ENCODE data around the gene PALLD. TPM values are rescaled to one million over a fixed set of nuclear protein-coding genes. Genes with fewer than 3 reads are reported as not detected.

PALLD gene
- total RNA-seq, 1 experiment from 2014 or later, result 27.6 TPM

DNA sequence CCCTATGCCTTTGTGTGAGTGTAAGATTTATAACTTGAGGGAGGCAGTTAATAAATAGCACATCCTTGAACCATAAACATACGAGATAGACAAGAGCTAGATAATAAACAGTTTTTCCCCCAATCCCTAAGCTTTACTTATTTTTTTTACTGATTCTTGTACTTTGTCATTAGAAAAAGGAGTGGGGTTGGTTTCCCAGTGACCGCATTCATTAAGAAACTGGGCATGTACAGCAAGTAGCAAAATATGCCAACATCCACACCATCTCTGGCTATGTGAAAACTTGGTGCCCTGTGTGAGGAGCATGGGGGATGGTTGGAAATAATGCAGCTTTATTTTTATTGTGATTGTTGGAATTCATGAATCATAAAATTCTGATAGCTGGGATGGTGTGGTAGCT, 337.0 kb downstream of the PALLD start:
- no peaks in the 10 kb centered on the region for H3K9me3 Mint-ChIP-seq (ENCODE audit: low read depth, unreplicated experiment)
- peaks cover 8% of the 10 kb centered on the region for H3K4me1 Mint-ChIP-seq (ENCODE audit: low read depth, unreplicated experiment)
- intact Hi-C loops (cut with micrococcal nuclease; ENCODE audit: unreplicated experiment), result no loop called here
- DNase-seq, result no peak
- H3K4me3 Mint-ChIP-seq (ENCODE audit: low read depth, unreplicated experiment), result no peak overlapping the region
- H3K27ac Mint-ChIP-seq (ENCODE audit: unreplicated experiment), result no peak overlapping the region
- TSS peak; percentile 42 for BruUV-seq (replicated peaks)
- TF ChIP-seq, protein P1, sequence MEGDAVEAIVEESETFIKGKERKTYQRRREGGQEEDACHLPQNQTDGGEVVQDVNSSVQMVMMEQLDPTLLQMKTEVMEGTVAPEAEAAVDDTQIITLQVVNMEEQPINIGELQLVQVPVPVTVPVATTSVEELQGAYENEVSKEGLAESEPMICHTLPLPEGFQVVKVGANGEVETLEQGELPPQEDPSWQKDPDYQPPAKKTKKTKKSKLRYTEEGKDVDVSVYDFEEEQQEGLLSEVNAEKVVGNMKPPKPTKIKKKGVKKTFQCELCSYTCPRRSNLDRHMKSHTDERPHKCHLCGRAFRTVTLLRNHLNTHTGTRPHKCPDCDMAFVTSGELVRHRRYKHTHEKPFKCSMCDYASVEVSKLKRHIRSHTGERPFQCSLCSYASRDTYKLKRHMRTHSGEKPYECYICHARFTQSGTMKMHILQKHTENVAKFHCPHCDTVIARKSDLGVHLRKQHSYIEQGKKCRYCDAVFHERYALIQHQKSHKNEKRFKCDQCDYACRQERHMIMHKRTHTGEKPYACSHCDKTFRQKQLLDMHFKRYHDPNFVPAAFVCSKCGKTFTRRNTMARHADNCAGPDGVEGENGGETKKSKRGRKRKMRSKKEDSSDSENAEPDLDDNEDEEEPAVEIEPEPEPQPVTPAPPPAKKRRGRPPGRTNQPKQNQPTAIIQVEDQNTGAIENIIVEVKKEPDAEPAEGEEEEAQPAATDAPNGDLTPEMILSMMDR (IDR thresholded peaks at IDR 0.05; ENCODE audit: unreplicated experiment), result no peak
- CTCF ChIA-PET, result interaction anchor here (0.5 kb wide), 1 partner anchor 44 kb away, joined by 3 read pairs; no protein-coding TSS in a partner anchor
- H3K36me3 Mint-ChIP-seq (ENCODE audit: insufficient read depth, unreplicated experiment), result peaks cover 18% of the 10 kb centered on the region
- no peaks in the 10 kb centered on the region for H3K27me3 Mint-ChIP-seq (ENCODE audit: unreplicated experiment)

DNA sequence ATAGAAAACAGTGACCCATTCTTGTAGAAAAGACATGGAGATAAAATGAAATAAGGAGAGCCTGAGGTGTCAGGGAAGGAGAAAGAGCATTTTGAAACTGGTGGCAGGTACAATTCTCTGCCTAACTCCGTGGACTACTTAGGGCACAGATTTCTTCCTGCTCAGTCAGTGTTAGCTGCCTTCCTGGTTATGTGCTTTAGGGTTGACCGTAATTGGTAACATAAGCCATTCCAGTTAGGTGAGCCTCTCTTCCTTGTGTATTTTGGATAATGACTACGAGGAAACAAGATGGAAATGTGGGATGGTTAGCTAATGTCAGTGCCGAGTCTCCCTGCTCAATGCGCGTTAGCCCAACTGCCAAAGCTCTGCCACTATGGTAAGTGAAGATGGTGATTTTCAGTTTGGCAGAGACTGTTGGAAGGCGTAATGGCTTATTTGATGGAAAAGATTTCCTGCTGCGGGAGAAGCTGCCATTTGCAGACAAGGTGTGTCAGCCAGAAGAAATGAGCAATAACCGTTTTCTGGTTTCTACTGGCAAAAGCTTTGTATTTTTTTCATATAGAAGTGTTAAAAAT, 339.1 kb downstream of the PALLD start:
- intact Hi-C loops (cut with micrococcal nuclease; ENCODE audit: unreplicated experiment), result no loop called here
- Mint-ChIP-seq H3K27me3 (ENCODE audit: unreplicated experiment) (no peaks in the 10 kb centered on the region), H3K4me1 (ENCODE audit: low read depth, unreplicated experiment) (peaks cover 8% of the 10 kb centered on the region), H3K4me3 (ENCODE audit: low read depth, unreplicated experiment) (no peak overlapping the region), H3K36me3 (ENCODE audit: insufficient read depth, unreplicated experiment) (peaks cover 18% of the 10 kb centered on the region), H3K27ac (ENCODE audit: unreplicated experiment) (no peak overlapping the region), H3K9me3 (ENCODE audit: low read depth, unreplicated experiment) (no peaks in the 10 kb centered on the region)
- CTCF ChIA-PET, result no interaction called here
- TF ChIP-seq, protein P1 (IDR thresholded peaks at IDR 0.05; ENCODE audit: unreplicated experiment), result no peak
- BruUV-seq (replicated peaks), result no TSS peak
- DNase-seq, result no peak

DNA sequence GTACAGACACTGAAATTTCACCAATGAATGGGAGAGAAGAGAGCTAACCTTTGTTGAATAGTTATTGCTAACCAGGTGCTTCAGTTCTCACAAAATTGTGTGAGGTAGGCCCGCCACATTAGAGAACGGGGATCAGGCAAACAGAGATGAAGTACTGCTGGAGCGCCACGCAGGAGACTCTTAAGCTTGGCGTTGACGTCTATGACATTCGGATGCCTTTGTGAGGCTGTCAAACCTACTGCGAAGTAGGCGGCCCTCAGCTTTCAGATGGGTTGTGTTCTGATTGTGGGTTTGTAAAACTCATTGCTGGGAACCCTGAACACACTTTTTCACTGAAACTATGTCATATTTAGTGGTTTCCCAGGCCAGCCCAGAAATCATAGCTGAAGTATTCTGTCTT, 339.6 kb downstream of the PALLD start:
- no TSS peak for BruUV-seq (replicated peaks)
- intact Hi-C loops (cut with micrococcal nuclease; ENCODE audit: unreplicated experiment), result no loop called here
- H3K36me3 Mint-ChIP-seq (ENCODE audit: insufficient read depth, unreplicated experiment), result peaks cover 18% of the 10 kb centered on the region
- CTCF ChIA-PET, result no interaction called here
- TF ChIP-seq, protein P1 (IDR thresholded peaks at IDR 0.05; ENCODE audit: unreplicated experiment), result no peak
- no peak overlapping the region for H3K27ac Mint-ChIP-seq (ENCODE audit: unreplicated experiment)
- H3K4me1 Mint-ChIP-seq (ENCODE audit: low read depth, unreplicated experiment), result peaks cover 8% of the 10 kb centered on the region
- H3K9me3 Mint-ChIP-seq (ENCODE audit: low read depth, unreplicated experiment), result no peaks in the 10 kb centered on the region
- H3K4me3 Mint-ChIP-seq (ENCODE audit: low read depth, unreplicated experiment), result no peak overlapping the region
- H3K27me3 Mint-ChIP-seq (ENCODE audit: unreplicated experiment), result no peaks in the 10 kb centered on the region
- no peak for DNase-seq

DNA sequence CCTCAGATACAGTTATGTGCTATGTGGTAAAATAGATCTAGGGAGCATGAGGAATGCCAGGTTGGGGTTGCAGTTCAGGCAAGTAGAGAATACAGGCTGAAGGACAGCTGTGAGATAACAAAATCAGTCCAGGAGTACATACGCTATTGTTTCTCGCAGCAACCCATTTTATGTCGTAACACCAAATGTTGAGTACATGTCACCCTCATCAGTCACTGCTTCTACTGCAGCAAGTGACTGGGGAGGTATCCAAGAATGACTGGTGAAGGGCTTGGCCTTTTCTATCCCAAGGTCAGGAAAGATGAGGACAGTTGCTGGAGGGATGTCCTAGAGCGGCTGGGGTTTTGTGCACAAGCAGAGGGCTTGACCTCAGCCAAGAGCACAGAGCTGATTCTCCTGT, 341.1 kb downstream of the PALLD start:
- CTCF ChIA-PET, result no interaction called here
- intact Hi-C loops (cut with micrococcal nuclease; ENCODE audit: unreplicated experiment), result no loop called here
- DNase-seq, result no peak
- BruUV-seq (replicated peaks), result no TSS peak
- peaks cover 8% of the 10 kb centered on the region for H3K4me1 Mint-ChIP-seq (ENCODE audit: low read depth, unreplicated experiment)
- no peaks in the 10 kb centered on the region for H3K27me3 Mint-ChIP-seq (ENCODE audit: unreplicated experiment)
- H3K9me3 Mint-ChIP-seq (ENCODE audit: low read depth, unreplicated experiment), result no peaks in the 10 kb centered on the region
- no peak overlapping the region for H3K4me3 Mint-ChIP-seq (ENCODE audit: low read depth, unreplicated experiment)
- H3K27ac Mint-ChIP-seq (ENCODE audit: unreplicated experiment), result no peak overlapping the region
- TF ChIP-seq, protein P1 (IDR thresholded peaks at IDR 0.05; ENCODE audit: unreplicated experiment), result no peak
- H3K36me3 Mint-ChIP-seq (ENCODE audit: insufficient read depth, unreplicated experiment), result peaks cover 5% of the 10 kb centered on the region

Data from Calu3 (cell line).